GM20000 (cell line): ENCODE measurements around the gene PREPL.

Experiments
- DNase-seq: peaks from one replicate; pipeline ENCODE4 v3.0.0; 2012; ENCODE audit warnings: low spot score
- CTCF ChIP-seq: IDR thresholded peaks from 2 replicates; pipeline ENCODE4 v1.5.1; 2012; ENCODE audit warnings: mild to moderate bottlenecking, control low read depth; ENCODE audit errors: extremely low read depth, missing control alignments

The PREPL gene

GRCh38 chr2:44273076-44273475 lies 88.2 kb downstream of the PREPL start:
- no peak for DNase-seq
- no peak for TF ChIP-seq CTCF

- DNase-seq, result no peak
- no peak for TF ChIP-seq CTCF
These were observed 90.0 kb downstream of the PREPL start for GRCh38 chr2:44271296-44271695.

GRCh38 chr2:44269831-44270230 lies 91.5 kb downstream of the PREPL start:
- no peak for TF ChIP-seq CTCF
- DNase-seq, result no peak

GRCh38 chr2:44267796-44268648 lies 93.3 kb downstream of the PREPL start:
- no peak for TF ChIP-seq CTCF
- DNase-seq, result no peak
